HepG2 (cell line): Measurements from ENCODE around the gene TTLL11. TPM values are rescaled to one million over a fixed set of nuclear protein-coding genes. Genes with fewer than 3 reads are reported as not detected.

Experiments used
- ADNP ChIP-seq: sonication (generic); formaldehyde crosslinking; IDR thresholded peaks from 2 replicates; pipeline ENCODE4 v1.4.0; 2020; ENCODE audit warnings: missing genetic modification reagents
- CEBPB ChIP-seq: IDR thresholded peaks from 2 replicates; pipeline ENCODE4 v1.6.1; 2011; ENCODE audit warnings: low read depth, low read length, improper control_type of control experiment, borderline replicate concordance
- GATAD2A ChIP-seq: IDR thresholded peaks from 2 replicates; pipeline ENCODE4 v1.6.1; 2016
- GTF2F1 ChIP-seq: fragments of 150-350 bp; IDR thresholded peaks from 2 replicates; pipeline ENCODE4 v1.6.1; 2014; ENCODE audit warnings: low read length
- HIVEP1 ChIP-seq: sonication (generic); formaldehyde crosslinking; IDR thresholded peaks from 2 replicates; pipeline ENCODE4 v1.4.0; 2020; ENCODE audit warnings: mild to moderate bottlenecking, missing genetic modification reagents
- NR3C1 ChIP-seq: sonication (generic); formaldehyde crosslinking; IDR thresholded peaks from 2 replicates; pipeline ENCODE4 v1.4.0; 2020; ENCODE audit warnings: missing genetic modification reagents
- ZFYVE20 ChIP-seq: sonication (generic); formaldehyde crosslinking; IDR thresholded peaks from 2 replicates; pipeline ENCODE4 v1.8.0; 2023; ENCODE audit warnings: low read depth, mild to moderate bottlenecking, moderate library complexity, missing genetic modification reagents, borderline replicate concordance
- ZNF251 ChIP-seq: sonication (generic); formaldehyde crosslinking; IDR thresholded peaks from 2 replicates; pipeline ENCODE4 v1.9.0; 2021; ENCODE audit warnings: mild to moderate bottlenecking, missing genetic modification reagents
- ZNF839 ChIP-seq: sonication (generic); formaldehyde crosslinking; IDR thresholded peaks from 2 replicates; pipeline ENCODE4 v1.4.0; 2020; ENCODE audit warnings: missing genetic modification reagents, mild to moderate bottlenecking, borderline replicate concordance
- polyA plus RNA-seq, 8 experiments: library from polyadenylated mRNA; depleted of rRNA in 3 of 8; stranded (reverse) in 7 of 8; unstranded in 1 of 8; fragments of >200 nt; fragmentation: Illumina TruSeq in 4 of 8; extraction: Trizol in 4 of 8; gene quantifications; 2 replicates each; pipeline versions ENCODE4 v1.2.1 to v1.2.3, GENCODE V29; 2011 to 2016; ENCODE audit warnings: low read depth in 4 of 8, missing spikeins in 1 of 8, mixed read lengths in 1 of 8; ENCODE audit not compliant: insufficient read depth in 1 of 8
- total RNA-seq, 5 experiments: library from RNA; depleted of rRNA; stranded (reverse); fragments of >200 nt; fragmentation: Illumina TruSeq; extraction: Trizol; gene quantifications; 2 replicates each; pipeline ENCODE4 v1.2.3, GENCODE V29; 2016; ENCODE audit warnings: low read depth in 1 of 5
- TF ChIP-seq, protein P1 (sequence below), 2 experiments: sonication (generic) in 1 of 2; formaldehyde crosslinking in 1 of 2; IDR thresholded peaks; 2 replicates each; pipeline versions ENCODE4 v1.6.1 to v1.9.0; 2014 to 2022; ENCODE audit warnings: antibody characterized with exemption in 1 of 2, borderline replicate concordance in 1 of 2, inconsistent platforms in 1 of 2, low read depth in 1 of 2, missing genetic modification reagents in 1 of 2
- TF ChIP-seq, protein P2 (sequence below): sonication (generic); formaldehyde crosslinking; conservative IDR thresholded peaks from 2 replicates; pipeline ENCODE4 v1.8.0; 2022; ENCODE audit warnings: mild to moderate bottlenecking, moderate library complexity, missing genetic modification reagents
- TF ChIP-seq, protein P3 (sequence below): sonication (generic); formaldehyde crosslinking; IDR thresholded peaks from 2 replicates; pipeline ENCODE4 v1.5.0; 2020; ENCODE audit warnings: mild to moderate bottlenecking, missing genetic modification reagents, borderline replicate concordance

TTLL11 gene
- total and polyA plus RNA-seq, 2 of the 13 experiments (the other 11 are each of a cell fraction or from before 2014, with no cell fraction given): 4.5 to 5.2 TPM

DNA sequence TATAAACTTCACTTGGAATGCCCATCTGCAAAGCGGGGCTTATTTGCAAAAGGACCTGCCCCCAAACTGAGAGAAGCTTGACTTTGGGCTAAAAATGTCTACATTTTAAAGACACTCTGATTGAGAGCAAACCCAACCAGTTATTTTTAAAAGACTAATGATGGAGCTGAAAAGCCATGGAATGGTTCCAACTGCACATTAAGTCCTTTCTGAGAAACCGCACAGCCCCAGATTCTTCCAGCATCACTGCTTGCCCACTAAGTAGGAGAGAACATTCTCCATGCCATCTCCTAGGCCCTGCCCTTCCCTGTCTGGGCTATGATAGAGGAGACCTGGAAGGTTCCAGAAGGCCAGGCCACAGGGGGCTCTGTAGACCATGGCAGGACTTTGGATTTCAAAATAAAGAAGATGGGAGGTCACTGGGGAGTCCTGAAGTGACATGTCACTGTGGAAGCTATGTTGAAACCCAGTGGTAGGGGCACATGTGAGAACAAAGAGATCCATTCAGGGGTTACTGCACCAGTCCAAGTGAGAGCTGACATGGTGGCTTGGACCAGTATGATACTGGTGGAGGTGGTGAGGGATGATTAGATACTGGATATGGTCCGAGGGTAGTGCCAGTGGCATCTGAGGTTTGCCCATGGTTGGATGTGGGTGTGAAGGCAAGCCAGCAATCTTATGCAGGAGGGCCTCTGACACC, 262.5 kb downstream of the TTLL11 start (continued):
- TF ChIP-seq ZFYVE20 (no peak), NR3C1 (no peak), ADNP (CRISPR knock-in tag) (no peak), ZNF251 (no peak), GTF2F1 (no peak), CEBPB (peak; percentile 42; the same call in 1 of the 2 replicates), GATAD2A (CRISPR knock-in tag) (0 out of 2 replicates have a peak, but pooled peaks have one; percentile 13), ZNF839 (no peak), HIVEP1 (no peak)
- TF ChIP-seq, protein P1, sequence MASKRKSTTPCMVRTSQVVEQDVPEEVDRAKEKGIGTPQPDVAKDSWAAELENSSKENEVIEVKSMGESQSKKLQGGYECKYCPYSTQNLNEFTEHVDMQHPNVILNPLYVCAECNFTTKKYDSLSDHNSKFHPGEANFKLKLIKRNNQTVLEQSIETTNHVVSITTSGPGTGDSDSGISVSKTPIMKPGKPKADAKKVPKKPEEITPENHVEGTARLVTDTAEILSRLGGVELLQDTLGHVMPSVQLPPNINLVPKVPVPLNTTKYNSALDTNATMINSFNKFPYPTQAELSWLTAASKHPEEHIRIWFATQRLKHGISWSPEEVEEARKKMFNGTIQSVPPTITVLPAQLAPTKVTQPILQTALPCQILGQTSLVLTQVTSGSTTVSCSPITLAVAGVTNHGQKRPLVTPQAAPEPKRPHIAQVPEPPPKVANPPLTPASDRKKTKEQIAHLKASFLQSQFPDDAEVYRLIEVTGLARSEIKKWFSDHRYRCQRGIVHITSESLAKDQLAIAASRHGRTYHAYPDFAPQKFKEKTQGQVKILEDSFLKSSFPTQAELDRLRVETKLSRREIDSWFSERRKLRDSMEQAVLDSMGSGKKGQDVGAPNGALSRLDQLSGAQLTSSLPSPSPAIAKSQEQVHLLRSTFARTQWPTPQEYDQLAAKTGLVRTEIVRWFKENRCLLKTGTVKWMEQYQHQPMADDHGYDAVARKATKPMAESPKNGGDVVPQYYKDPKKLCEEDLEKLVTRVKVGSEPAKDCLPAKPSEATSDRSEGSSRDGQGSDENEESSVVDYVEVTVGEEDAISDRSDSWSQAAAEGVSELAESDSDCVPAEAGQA (IDR thresholded peaks at IDR 0.05; ENCODE audit: low read depth): no peak
- TF ChIP-seq, protein P1 (CRISPR knock-in tag; IDR thresholded peaks at IDR 0.05; ENCODE audit: borderline replicate concordance): no peak
- TF ChIP-seq, protein P2, sequence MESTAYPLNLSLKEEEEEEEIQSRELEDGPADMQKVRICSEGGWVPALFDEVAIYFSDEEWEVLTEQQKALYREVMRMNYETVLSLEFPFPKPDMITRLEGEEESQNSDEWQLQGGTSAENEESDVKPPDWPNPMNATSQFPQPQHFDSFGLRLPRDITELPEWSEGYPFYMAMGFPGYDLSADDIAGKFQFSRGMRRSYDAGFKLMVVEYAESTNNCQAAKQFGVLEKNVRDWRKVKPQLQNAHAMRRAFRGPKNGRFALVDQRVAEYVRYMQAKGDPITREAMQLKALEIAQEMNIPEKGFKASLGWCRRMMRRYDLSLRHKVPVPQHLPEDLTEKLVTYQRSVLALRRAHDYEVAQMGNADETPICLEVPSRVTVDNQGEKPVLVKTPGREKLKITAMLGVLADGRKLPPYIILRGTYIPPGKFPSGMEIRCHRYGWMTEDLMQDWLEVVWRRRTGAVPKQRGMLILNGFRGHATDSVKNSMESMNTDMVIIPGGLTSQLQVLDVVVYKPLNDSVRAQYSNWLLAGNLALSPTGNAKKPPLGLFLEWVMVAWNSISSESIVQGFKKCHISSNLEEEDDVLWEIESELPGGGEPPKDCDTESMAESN (CRISPR knock-in tag): no peak
- TF ChIP-seq, protein P3, sequence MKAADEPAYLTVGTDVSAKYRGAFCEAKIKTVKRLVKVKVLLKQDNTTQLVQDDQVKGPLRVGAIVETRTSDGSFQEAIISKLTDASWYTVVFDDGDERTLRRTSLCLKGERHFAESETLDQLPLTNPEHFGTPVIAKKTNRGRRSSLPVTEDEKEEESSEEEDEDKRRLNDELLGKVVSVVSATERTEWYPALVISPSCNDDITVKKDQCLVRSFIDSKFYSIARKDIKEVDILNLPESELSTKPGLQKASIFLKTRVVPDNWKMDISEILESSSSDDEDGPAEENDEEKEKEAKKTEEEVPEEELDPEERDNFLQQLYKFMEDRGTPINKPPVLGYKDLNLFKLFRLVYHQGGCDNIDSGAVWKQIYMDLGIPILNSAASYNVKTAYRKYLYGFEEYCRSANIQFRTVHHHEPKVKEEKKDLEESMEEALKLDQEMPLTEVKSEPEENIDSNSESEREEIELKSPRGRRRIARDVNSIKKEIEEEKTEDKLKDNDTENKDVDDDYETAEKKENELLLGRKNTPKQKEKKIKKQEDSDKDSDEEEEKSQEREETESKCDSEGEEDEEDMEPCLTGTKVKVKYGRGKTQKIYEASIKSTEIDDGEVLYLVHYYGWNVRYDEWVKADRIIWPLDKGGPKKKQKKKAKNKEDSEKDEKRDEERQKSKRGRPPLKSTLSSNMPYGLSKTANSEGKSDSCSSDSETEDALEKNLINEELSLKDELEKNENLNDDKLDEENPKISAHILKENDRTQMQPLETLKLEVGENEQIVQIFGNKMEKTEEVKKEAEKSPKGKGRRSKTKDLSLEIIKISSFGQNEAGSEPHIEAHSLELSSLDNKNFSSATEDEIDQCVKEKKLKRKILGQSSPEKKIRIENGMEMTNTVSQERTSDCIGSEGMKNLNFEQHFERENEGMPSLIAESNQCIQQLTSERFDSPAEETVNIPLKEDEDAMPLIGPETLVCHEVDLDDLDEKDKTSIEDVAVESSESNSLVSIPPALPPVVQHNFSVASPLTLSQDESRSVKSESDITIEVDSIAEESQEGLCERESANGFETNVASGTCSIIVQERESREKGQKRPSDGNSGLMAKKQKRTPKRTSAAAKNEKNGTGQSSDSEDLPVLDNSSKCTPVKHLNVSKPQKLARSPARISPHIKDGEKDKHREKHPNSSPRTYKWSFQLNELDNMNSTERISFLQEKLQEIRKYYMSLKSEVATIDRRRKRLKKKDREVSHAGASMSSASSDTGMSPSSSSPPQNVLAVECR: no peak
